A673 (cell line): ENCODE results near the gene UQCRHL. TPM values are rescaled to one million over a fixed set of nuclear protein-coding genes. Genes with fewer than 3 reads are reported as not detected.
A peak's percentile ranks its signal among the peaks of the same experiment; 100 is the strongest.

ENCODE experiments used
- BruUV-seq: library from RNA; stranded (reverse); fragments of 400-500 nt; replicated peaks from 2 replicates; lab custom pipeline; 2021; lab: Mats Ljungman, UMichigan
- CTCF ChIA-PET: fragments of 300-600 bp; sonication (Branson Sonifier 250); formaldehyde crosslinking; loops from one replicate; lab custom pipeline; 2022; ENCODE audit warnings: antibody characterized with exemption; lab: Charles Lee
- POLR2A ChIA-PET: fragments of 300-600 bp; sonication (Branson Sonifier 250); formaldehyde crosslinking; loops from one replicate; lab custom pipeline; 2022; ENCODE audit warnings: antibody characterized with exemption; ENCODE audit not compliant: low non-redundant PET; lab: Charles Lee
- DNase-seq: peaks from one replicate; pipeline ENCODE4 v3.0.0-alpha.2; 2015; ENCODE audit warnings: low spot score
- H3K27ac ChIP-seq: fragments of 200-600 bp; sonication (generic); 2 replicates; pipeline ENCODE4 v1.5.1; 2016; ENCODE audit warnings: mixed run types, low read depth, mild to moderate bottlenecking, mixed read lengths, antibody characterized with exemption, low read length; ENCODE audit not compliant: poor library complexity, severe bottlenecking
- H3K27me3 ChIP-seq: fragments of 200-600 bp; sonication (generic); replicated peaks from 2 replicates; pipeline ENCODE4 v1.6.1; 2017; ENCODE audit warnings: mixed run types, low read depth, mild to moderate bottlenecking, mixed read lengths, antibody characterized with exemption, low read length; ENCODE audit not compliant: insufficient read depth, poor library complexity
- H3K36me3 ChIP-seq: fragments of 200-600 bp; sonication (generic); 2 replicates; pipeline ENCODE4 v1.6.1; 2016; ENCODE audit warnings: mixed run types, mild to moderate bottlenecking, mixed read lengths, antibody characterized with exemption, low read length; ENCODE audit not compliant: insufficient read depth, poor library complexity, severe bottlenecking
- H3K4me1 ChIP-seq: fragments of 200-600 bp; sonication (generic); 2 replicates; pipeline ENCODE4 v1.6.1; 2017; ENCODE audit warnings: mixed run types, mild to moderate bottlenecking, mixed read lengths, antibody characterized with exemption, low read length; ENCODE audit not compliant: insufficient read depth, poor library complexity, severe bottlenecking
- H3K4me3 ChIP-seq: fragments of 200-600 bp; sonication (generic); 2 replicates; pipeline ENCODE4 v1.5.1; 2016; ENCODE audit warnings: low read depth, mixed run types, mild to moderate bottlenecking, mixed read lengths, low read length; ENCODE audit not compliant: poor library complexity, severe bottlenecking
- H3K9me3 ChIP-seq: fragments of 200-600 bp; sonication (generic); 2 replicates; pipeline ENCODE4 v1.6.1; 2016; ENCODE audit warnings: mixed run types, low read depth, mild to moderate bottlenecking, mixed read lengths, antibody characterized with exemption, low read length; ENCODE audit not compliant: poor library complexity, severe bottlenecking
- EZH2 ChIP-seq: fragments of 200-600 bp; sonication (generic); IDR thresholded peaks from 2 replicates; pipeline ENCODE4 v1.6.1; 2017; ENCODE audit warnings: borderline replicate concordance, low read depth, mild to moderate bottlenecking, mixed read lengths, antibody characterized with exemption, low read length; ENCODE audit not compliant: poor library complexity, severe bottlenecking
- intact Hi-C: fragments of 100-400 bp; cut with micrococcal nuclease; formaldehyde crosslinking; loops from one replicate; pipeline ENCODE4 v1.10.0; 2022; ENCODE audit not compliant: unreplicated experiment
- total RNA-seq: library from RNA; stranded (reverse); gene quantifications from 2 replicates; pipeline ENCODE4 v1.2.3, GENCODE V29; 2021
- TF ChIP-seq, protein P1 (sequence below): fragments of 300-800, 200-600 bp; sonication (generic); conservative IDR thresholded peaks from 2 replicates; pipeline ENCODE4 v1.5.1; 2017; ENCODE audit warnings: low read depth, mild to moderate bottlenecking, antibody characterized with exemption, low read length, moderate library complexity, mixed read lengths

UQCRHL gene
- total RNA-seq, 1 experiment from 2014 or later: 4.1 TPM

DNA sequence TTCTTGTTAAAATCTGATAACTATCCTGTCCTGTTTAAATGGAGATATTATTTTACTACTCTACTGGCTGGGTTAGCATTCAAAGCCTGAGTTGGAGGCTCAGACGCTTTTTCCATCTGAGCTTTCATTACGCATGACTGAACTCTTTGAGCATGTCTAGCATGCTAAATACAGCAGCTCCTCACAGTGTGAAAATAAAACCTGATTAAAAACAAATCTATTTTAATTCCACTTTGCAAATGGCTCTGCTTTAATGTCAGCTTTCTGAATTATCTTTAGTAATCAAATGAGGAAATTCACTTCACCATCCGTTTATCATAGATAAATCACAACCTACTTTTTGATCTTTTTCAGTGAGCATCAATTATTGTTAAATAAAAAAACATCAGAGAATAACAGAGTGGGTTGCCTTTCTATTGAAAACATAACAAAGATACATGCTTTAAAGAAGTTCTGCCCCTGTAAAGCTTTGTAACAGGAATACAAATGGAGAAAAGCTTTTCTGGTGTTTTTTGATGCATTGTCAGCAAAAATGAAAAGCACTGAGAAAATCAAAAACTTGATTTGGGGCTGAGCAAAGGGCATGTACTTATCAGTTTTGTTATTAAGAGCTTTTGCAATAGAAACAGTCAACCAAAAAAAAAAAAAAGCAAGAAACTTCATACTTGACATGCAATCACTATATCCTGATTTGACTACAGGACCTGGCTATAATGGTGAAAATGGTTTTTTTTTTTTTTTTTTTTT, 36.5 kb upstream of the UQCRHL start:
- Histone ChIP-seq H3K36me3 (no peaks in the 10 kb centered on the region), H3K4me3 (peak overlapping the region; percentile 2), H3K4me1 (peaks cover 18% of the 10 kb centered on the region), H3K27me3 (no peaks in the 10 kb centered on the region), H3K27ac (peak overlapping the region; percentile 26), H3K9me3 (no peaks in the 10 kb centered on the region)
- ChIA-PET POLR2A (interaction anchor here (0.6 kb wide), 1 partner anchor 18 kb away, joined by 25 read pairs; no protein-coding TSS in a partner anchor), CTCF (no interaction called here)
- TF ChIP-seq EZH2: no peak
- TF ChIP-seq, protein P1, sequence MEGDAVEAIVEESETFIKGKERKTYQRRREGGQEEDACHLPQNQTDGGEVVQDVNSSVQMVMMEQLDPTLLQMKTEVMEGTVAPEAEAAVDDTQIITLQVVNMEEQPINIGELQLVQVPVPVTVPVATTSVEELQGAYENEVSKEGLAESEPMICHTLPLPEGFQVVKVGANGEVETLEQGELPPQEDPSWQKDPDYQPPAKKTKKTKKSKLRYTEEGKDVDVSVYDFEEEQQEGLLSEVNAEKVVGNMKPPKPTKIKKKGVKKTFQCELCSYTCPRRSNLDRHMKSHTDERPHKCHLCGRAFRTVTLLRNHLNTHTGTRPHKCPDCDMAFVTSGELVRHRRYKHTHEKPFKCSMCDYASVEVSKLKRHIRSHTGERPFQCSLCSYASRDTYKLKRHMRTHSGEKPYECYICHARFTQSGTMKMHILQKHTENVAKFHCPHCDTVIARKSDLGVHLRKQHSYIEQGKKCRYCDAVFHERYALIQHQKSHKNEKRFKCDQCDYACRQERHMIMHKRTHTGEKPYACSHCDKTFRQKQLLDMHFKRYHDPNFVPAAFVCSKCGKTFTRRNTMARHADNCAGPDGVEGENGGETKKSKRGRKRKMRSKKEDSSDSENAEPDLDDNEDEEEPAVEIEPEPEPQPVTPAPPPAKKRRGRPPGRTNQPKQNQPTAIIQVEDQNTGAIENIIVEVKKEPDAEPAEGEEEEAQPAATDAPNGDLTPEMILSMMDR: no peak
- intact Hi-C loops: no loop called here
- peak; percentile 67 for DNase-seq
- no TSS peak for BruUV-seq

DNA sequence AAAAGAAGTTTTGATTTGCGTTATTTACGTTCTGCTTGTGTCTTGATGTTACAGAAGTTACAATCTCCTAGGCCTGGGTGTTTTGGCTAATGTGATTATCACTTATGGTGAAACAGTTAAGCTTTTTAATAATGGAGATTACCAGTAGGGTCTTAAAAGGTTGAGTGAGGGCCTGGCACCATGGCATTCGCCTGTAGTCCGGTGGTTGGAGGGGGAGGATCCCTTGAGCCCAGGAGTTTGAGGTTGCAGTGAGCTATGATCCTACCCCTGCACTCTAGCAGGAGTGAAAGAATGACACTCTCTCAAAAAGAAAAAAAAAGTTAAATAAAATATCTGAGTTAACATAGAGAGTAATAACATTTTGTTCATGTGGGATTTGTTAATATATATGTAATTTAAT, 31.3 kb upstream of the UQCRHL start:
- BruUV-seq: no TSS peak
- no peaks in the 10 kb centered on the region for H3K9me3 ChIP-seq
- ChIA-PET POLR2A (no interaction called here), CTCF (no interaction called here)
- no peak overlapping the region for H3K4me3 ChIP-seq
- TF ChIP-seq, protein P1: no peak
- TF ChIP-seq EZH2: no peak
- H3K36me3 ChIP-seq: no peaks in the 10 kb centered on the region
- intact Hi-C loops: no loop called here
- peaks cover 5% of the 10 kb centered on the region for H3K4me1 ChIP-seq
- DNase-seq: no peak
- H3K27ac ChIP-seq: no peak overlapping the region
- H3K27me3 ChIP-seq: no peaks in the 10 kb centered on the region

DNA sequence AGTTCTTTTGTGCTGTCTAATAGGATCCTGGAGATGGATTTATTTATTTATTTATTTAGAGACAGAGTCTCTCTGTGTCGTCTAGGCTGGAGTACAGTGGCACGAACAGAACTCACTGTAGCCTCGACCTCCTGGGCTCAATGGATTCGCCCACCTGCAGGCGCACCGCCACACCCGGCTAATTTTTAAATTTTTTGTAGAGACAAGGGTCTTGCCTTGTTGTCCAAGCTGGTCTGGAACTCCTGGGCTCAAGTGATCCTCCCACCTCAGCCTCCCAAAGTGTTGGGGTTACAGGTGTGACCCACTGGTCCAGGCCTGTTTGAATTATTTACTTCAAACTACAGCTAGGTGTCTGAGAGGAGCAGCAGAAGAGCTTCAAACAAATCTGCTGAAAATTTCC, 30.5 kb upstream of the UQCRHL start:
- intact Hi-C loops: no loop called here
- no TSS peak for BruUV-seq
- H3K27me3 ChIP-seq: no peaks in the 10 kb centered on the region
- no peaks in the 10 kb centered on the region for H3K9me3 ChIP-seq
- H3K27ac ChIP-seq: no peak overlapping the region
- peaks cover 9% of the 10 kb centered on the region for H3K4me1 ChIP-seq
- no peaks in the 10 kb centered on the region for H3K36me3 ChIP-seq
- POLR2A ChIA-PET: no interaction called here
- CTCF ChIA-PET: no interaction called here
- DNase-seq: no peak
- no peak overlapping the region for H3K4me3 ChIP-seq
- TF ChIP-seq, protein P1: no peak
- TF ChIP-seq EZH2: no peak
